Medulla oblongata (tissue), 1 donor: ENCODE results near the gene BET1.
A peak's percentile ranks its signal among the peaks of the same experiment; 100 is the strongest.

Experiments used
- DNase-seq: peaks from one replicate; pipeline ENCODE4 v3.0.0-alpha.2; 2015; ENCODE audit errors: extremely low spot score

BET1 gene

DNA sequence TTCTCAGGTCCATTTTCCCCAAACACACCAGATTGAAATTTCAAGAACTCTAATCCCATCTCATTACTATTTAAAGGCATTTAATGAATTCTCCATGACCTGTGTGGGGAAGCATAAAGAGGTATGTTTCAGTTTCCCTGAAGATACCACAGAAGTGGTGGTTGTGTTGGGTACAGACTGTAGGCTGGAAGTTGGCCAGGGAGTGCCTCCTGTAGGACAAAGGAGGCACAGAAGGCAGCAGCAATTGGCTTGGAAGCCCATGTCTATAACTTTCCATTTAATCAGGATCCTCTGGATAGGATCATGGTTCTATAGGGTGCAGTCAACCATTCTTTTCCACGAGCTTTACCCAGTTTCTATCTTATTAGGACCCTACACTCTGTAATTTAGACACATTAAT is 8.6 kb upstream of the BET1 start:
- DNase-seq = no peak

GRCh38 chr7:94011714-94012353 is 7.7 kb upstream of the BET1 start:
- DNase-seq = no peak

GRCh38 chr7:94008537-94008936 is 4.4 kb upstream of the BET1 start:
- no peak for DNase-seq

- no peak for DNase-seq
Measured at GRCh38 chr7:94005753-94006152, 1.6 kb upstream of the BET1 start.

GRCh38 chr7:94003446-94004023 is 620 bp downstream of the BET1 start:
- DNase-seq = peak; percentile 27

- no peak for DNase-seq
Measured at GRCh38 chr7:94001396-94001795, 2.8 kb downstream of the BET1 start.

GRCh38 chr7:93997868-93998267 is 6.3 kb downstream of the BET1 start:
- no peak for DNase-seq

DNA sequence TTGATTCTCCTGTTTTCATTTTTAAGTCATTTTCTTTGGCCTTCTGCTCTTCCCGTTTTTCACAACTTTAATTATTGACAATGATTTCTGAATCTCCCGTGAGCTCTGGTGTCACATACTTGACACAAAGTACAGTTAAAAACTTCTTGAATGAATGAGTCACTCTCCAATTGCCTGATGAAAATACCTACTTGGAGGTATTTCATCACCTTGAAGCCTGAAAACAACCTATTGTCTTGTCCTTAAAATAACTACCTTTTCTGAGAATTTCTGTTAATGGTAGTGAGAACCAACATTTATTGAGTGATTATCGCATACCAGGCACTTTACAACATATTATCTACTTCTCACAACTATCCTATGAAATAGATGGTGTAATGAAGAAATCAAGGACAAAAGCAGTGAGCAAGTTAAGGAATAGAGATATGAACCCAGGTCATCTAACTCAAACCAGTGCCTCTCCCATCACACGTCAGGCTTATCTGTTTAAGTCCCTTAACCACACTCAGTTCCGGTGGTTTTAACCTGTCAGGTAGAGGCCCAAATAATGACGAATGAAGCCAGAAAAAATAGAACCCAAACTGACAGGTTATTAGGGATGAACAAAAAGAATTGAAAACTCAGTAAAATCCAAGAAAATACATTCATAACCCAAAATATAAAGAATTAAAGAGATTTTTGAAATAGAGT is 11.6 kb downstream of the BET1 start:
- no peak for DNase-seq

DNA sequence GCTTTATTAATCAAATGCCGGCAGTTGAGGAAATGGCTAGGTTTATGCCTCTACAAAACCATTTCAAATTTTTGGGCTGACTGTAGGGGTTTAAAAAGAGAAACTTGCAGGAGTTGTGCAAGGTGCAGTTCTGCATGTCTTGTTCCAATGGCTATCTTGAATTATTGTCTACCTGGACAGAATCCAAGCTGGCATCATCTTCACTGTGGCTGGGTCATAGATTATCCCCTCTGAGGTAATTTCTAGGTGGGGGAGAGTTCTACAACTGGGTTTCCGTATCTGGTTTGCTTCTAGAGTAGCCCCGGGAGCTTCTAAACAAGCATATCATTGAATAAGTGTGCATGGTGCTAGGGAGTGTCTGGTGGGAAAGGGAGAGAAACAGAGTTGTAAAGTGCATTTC is 16.9 kb downstream of the BET1 start:
- DNase-seq = no peak

GRCh38 chr7:93985101-93985500 is 19.1 kb downstream of the BET1 start:
- no peak for DNase-seq

DNA sequence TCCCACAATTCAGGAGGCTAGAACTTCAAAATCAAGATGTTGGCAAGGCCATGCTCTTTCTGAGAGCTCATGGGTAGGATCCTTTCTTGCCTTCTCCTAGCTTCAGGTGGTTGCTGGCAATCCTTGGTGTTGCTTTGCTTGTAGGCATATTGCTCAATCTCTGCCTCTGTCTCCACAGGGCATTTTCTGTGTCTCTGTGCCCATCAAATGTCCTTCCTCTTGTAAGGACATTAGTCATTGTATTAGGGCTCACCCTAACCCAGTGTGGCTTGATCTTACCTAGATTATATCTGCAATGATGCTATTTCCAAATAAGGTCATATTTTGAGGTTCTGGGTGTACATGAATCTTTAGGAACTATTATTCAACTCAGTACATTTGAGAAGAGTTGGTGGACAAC is 20.1 kb downstream of the BET1 start:
- no peak for DNase-seq

GRCh38 chr7:93981480-93981874 is 22.7 kb downstream of the BET1 start:
- no peak for DNase-seq

- no peak for DNase-seq
Measured at GRCh38 chr7:93980744-93981479, 23.2 kb downstream of the BET1 start.

DNA sequence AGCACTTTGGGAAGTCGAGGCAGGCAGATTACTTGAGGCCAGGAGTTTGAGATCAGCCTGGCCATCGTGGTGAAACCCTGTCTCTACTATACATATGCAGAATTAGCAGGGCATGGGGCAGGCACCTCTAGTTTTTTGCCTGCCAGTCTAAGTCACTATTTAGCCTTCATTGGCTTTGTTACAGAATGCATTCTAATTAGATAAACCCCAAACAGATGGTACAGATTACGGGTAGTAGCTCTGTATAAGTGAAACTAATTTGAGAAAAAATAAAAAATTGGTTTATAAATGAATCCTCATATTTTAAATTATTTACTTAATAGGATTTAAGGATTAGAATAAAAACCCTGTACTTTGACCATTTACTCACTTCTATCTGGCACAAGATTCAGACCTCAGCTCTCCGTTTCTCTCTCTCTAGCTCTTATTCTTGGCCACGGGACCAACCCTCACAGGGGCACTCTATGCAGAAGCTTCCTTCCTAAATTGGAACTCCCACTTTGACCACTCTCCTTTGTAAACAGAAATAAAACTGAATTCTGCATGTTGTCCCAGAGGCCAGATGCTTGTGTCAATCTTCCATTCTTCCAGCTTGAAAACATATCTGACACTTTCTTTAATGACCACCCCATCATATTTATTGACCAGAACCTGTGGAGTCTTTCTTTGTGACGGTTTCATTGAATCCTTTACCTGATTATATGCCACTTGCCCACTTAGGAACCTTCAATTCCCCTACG is 26.8 kb downstream of the BET1 start:
- DNase-seq = no peak

GRCh38 chr7:93973134-93973533 is 31.0 kb downstream of the BET1 start:
- DNase-seq = no peak

DNA sequence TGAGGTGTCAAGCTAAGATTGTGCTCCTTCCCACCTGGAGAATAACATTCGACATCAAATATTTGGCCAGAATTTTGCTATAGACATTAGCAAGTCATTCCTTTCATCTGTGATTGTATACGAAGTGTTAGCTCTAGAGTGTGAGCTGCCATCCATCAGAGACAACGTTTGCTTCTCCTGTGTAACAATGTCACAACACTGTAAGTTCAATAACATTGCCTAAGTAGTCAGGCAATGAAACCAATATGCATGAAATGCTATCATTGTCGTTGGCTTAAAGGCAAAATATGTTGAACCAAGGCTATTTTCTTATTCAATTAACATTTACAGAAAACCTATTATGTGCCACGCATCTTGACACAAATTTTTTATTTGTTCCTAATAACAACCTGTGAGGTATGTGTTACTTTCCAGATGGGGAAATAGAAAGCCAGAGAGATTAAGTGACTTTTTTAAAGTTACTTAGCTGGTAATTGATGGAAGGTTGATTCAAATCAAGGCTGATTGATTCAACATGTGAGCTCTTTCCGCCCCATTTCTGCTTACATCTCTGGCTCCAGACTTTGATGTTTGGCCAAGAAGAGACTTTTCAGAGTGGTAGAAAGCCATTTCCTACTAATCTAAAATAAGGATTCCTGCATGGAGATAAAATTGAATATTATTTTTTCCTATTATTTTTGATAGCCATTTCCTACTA is 32.0 kb downstream of the BET1 start:
- DNase-seq = no peak

GRCh38 chr7:93968911-93969620 is 35.1 kb downstream of the BET1 start:
- no peak for DNase-seq

GRCh38 chr7:93964813-93965212 is 39.3 kb downstream of the BET1 start:
- no peak for DNase-seq

GRCh38 chr7:93964262-93964661 is 39.9 kb downstream of the BET1 start:
- no peak for DNase-seq

GRCh38 chr7:93960986-93961385 is 43.2 kb downstream of the BET1 start:
- DNase-seq = no peak

DNA sequence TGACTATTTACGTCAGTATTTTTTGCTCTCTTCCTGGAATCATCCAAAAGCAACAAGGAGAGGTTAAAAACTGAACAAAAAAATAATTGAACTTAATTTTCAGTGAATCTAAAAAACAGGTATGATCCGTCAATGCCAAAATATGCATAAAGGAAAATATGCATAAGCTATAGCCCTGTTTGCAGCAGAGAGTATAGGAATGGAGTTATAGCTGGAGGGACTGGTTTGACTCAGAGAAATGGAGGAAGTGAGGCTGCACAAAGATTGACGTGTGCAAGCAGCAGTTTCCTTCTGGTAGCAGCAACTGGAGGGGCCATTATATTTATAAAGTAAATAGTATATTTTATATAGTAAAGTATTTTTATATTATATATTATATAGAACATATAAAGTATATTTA is 45.5 kb downstream of the BET1 start:
- DNase-seq = no peak
